Activated naive CD4-positive, alpha-beta T cell treated with anti-CD3 and anti-CD28 coated beads, Interleukin-2, amount 10 ng/mL, durations not matched to agents 5 hours and 36 hours (primary cell): ENCODE measurements around the gene CFAP70. TPM values are rescaled to one million over a fixed set of nuclear protein-coding genes. Genes with fewer than 3 reads are reported as not detected.

Experiments
- total RNA-seq, 2 experiments: library from RNA; stranded (reverse); gene quantifications; one replicate each; pipeline ENCODE4 v1.2.3, GENCODE V29; 2021

Gene CFAP70
- under 1 TPM; 0.71 to 0.72 TPM for total RNA-seq

GRCh38 chr10:73358331-73359279 lies at the start of gene CFAP70:
TSS of gene CFAP70 (minus strand) at chr10:73358864. CDS start at chr10:73354796, 4,068 bp downstream.

DNA sequence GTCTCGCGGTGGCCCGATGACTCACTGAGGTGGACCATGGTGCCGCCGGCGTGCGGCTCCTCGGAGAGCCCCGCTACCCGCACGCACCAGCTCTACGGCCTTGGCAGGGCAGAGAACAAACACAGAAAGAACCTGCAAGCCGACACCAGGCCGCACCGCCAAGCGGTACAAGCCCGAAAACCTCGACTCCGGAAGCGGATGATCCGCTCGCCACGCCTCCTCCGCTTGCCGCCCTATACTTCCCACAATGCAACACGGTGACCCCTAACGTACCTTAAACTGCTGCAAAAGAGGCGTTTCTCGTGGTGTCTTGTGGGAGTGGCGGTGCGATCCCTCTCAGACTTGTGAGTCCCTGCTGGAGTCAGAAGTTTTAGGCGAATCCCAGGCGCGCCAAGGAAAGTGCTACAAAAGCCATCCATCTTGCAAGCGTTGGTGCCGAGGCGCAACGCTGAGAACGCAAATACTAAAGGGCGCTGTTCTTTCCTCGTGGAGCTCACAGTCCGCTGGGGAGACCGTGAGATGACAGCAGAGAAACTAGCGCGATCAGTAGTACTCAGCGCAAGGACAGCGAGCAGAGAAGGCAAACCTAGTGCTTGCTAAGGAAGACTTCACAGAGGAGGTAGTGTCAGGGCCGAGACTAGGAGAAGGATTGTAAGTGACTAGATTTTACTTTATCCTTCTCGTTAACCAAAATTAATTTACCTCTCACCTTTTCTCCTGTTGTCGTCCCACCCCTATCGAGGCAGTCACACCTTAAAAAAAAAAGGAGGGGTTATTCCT lies 106.0 kb downstream of the CFAP70 start, which contains the start of gene MRPS16:
Gene MRPS16, minus strand, starts transcription at position 200 of the 780 bp plus-strand sequence. Its CDS starts 162 bp downstream, at position 38.

GRCh38 chr10:73246646-73247508 lies 111.8 kb downstream of the CFAP70 start, which contains the start of gene DNAJC9:
TSS of gene DNAJC9 (minus strand) at chr10:73247255. CDS start at chr10:73247189, 66 bp downstream.

Other genes with a start within 250 kb of the CFAP70 start
- 1 to 10 TPM; 1.2 to 1.3 TPM for gene NUDT13, start 248.4 kb downstream of the CFAP70 start, total RNA-seq
- gene ECD, start 190.9 kb downstream of the CFAP70 start, total RNA-seq = 10 to 100 TPM; 27.0 to 30.1 TPM
- 10 to 100 TPM; 16.3 to 18.8 TPM for gene FAM149B1, start 190.7 kb downstream of the CFAP70 start, total RNA-seq
- 10 to 100 TPM; 42.7 to 43.8 TPM for gene DNAJC9, start 111.6 kb downstream of the CFAP70 start, total RNA-seq
- 10 to 100 TPM; 73.2 to 74.2 TPM for gene MRPS16, start 106.2 kb downstream of the CFAP70 start, total RNA-seq
- gene ANXA7, start 55.2 kb upstream of the CFAP70 start, total RNA-seq = 10 to 100 TPM; 82.9 to 84.8 TPM
- gene MSS51, start 74.7 kb upstream of the CFAP70 start, total RNA-seq = 1 to 10 TPM; 2.9 TPM
- 10 to 100 TPM; 40.6 to 43.2 TPM for gene PPP3CB, start 137.2 kb upstream of the CFAP70 start, total RNA-seq
- 1 to 10 TPM; 1.9 to 3.3 TPM for gene USP54, start 232.5 kb upstream of the CFAP70 start, total RNA-seq